ENCODE results near the gene PAK6.
A peak's percentile ranks its signal among the peaks of the same experiment; 100 is the strongest.

PAK6 gene

GRCh38 chr15:40278026-40278425 lies 39.2 kb downstream of the PAK6 start:
- DNase-seq = no peak

- DNase-seq = peak; percentile 51
Observed at GRCh38 chr15:40279437-40280141, 40.7 kb downstream of the PAK6 start.

- no peak for DNase-seq
Observed at GRCh38 chr15:40280260-40281056, 41.6 kb downstream of the PAK6 start.

- DNase-seq = no peak
Observed at GRCh38 chr15:40281057-40281800, 42.4 kb downstream of the PAK6 start.

- DNase-seq = no peak
Observed at GRCh38 chr15:40281801-40282146, 42.9 kb downstream of the PAK6 start.

- peak; percentile 32 for DNase-seq
Observed at GRCh38 chr15:40282147-40282868, 43.4 kb downstream of the PAK6 start.

- DNase-seq = peak; percentile 19
Observed at GRCh38 chr15:40282869-40283614, 44.2 kb downstream of the PAK6 start, which contains the start of gene ANKRD63. Gene ANKRD63 (minus strand): TSS chr15:40283064. CDS start chr15:40282586, 478 bp downstream.

- DNase-seq = no peak
Observed at GRCh38 chr15:40283615-40284300, 44.9 kb downstream of the PAK6 start.

- DNase-seq = no peak
Observed at GRCh38 chr15:40285151-40285550, 46.3 kb downstream of the PAK6 start.

- DNase-seq = no peak
Observed at GRCh38 chr15:40285554-40286011, 46.7 kb downstream of the PAK6 start.

GRCh38 chr15:40286061-40286532 lies 47.2 kb downstream of the PAK6 start:
- no peak for DNase-seq

- DNase-seq = no peak
Observed at GRCh38 chr15:40286794-40287193, 47.9 kb downstream of the PAK6 start.

GRCh38 chr15:40287505-40287904 lies 48.6 kb downstream of the PAK6 start:
- DNase-seq = no peak

GRCh38 chr15:40287968-40288367 lies 49.1 kb downstream of the PAK6 start:
- DNase-seq = no peak

- DNase-seq = no peak
Observed at GRCh38 chr15:40289140-40289775, 50.4 kb downstream of the PAK6 start.

GRCh38 chr15:40290545-40290917 lies 51.7 kb downstream of the PAK6 start:
- no peak for DNase-seq

GRCh38 chr15:40290918-40291574 lies 52.2 kb downstream of the PAK6 start:
- peak; percentile 63 for DNase-seq

GRCh38 chr15:40292246-40292645 lies 53.4 kb downstream of the PAK6 start:
- DNase-seq = no peak

- no peak for DNase-seq
Observed at GRCh38 chr15:40293006-40293405, 54.1 kb downstream of the PAK6 start.

Measured in EL (cell line).